GM19463 (cell line): ENCODE results near the gene TIAM2.

ENCODE experiments used
- ATAC-seq: cut with Tn5 transposase; IDR thresholded peaks from one replicate; pipeline ENCODE4 v1.9.1; 2021; ENCODE audit warnings: mild to moderate bottlenecking, moderate library complexity; ENCODE audit not compliant: unreplicated experiment

TIAM2 gene

GRCh38 chr6:155055729-155056128 lies 60.6 kb downstream of the TIAM2 start:
- ATAC-seq, result no peak

DNA sequence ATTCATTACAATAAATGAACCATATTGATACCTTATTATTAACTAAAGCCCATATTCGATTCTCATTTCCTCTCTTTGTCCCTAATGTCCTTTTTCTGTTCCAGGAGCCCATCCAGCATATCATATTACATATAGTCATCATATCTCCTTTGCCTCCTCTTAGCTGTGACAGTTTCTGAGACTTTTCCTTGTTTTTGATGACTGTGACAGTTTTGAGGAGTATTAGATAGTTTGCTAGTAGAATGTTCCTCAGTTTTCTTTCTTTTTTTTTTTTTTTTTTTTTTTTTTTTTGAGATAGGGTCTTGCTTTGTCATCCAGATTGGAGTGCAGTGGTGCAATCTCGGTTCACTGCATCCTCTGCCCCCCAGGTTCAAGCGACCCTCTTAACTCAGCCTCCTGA lies 61.6 kb downstream of the TIAM2 start:
- ATAC-seq, result no peak

DNA sequence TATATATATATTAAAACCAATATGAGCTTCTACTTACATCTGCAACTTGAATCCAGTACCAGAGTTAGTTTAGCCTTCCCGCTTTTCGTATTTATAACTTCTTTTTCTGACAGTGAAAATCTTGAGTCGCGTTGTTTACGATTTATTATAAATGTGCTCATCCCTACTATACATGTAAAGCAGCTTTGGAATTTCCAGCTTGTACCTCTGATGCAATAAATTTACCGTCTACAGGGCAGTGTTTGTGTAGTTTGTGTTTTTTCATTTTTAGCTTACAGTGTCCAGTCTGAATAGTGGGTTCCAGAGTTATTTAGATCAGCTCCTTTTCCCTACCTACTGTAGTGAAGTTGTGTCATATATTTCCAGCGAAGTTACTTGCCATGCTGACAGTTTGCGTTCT lies 66.3 kb downstream of the TIAM2 start:
- ATAC-seq, result no peak

GRCh38 chr6:155062866-155063341 lies 67.8 kb downstream of the TIAM2 start:
- no peak for ATAC-seq

DNA sequence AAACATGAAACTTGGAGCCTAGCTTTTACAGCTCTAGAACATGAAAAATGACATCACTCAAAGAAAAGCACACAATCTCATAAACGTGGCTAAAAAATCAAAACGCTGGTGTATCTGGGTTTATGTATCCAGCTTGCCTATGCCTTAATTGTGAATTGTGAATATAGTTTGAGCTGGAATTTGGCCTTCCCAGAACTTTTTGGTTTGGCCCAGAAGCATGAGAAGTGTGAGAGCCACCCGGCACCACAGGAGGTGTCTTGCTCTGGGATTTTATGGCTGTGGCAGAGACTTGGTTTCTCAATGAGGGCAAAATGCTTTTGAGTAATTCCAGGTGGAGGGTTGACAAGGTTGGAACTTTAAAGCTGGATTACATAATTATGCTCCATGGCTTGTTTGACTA lies 69.2 kb downstream of the TIAM2 start:
- no peak for ATAC-seq

DNA sequence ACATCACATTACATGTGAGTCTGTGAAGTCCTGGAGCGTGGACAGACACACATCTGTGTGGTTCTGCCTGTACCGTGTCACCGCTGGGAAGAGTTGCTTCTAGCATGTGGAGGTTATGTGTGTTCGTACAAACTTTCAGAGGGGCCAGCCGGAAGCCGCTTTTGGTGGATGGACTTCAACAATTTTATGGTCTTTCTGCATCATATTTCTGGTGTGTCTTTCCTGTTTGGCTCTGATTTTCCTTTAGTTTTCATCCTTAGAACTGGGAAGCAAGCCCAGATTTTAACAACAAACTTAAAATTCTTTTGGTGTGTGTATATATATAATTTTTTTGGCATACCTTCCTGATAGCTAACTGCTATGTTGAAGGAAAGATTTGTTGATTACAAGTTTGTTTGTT lies 71.2 kb downstream of the TIAM2 start:
- no peak for ATAC-seq

DNA sequence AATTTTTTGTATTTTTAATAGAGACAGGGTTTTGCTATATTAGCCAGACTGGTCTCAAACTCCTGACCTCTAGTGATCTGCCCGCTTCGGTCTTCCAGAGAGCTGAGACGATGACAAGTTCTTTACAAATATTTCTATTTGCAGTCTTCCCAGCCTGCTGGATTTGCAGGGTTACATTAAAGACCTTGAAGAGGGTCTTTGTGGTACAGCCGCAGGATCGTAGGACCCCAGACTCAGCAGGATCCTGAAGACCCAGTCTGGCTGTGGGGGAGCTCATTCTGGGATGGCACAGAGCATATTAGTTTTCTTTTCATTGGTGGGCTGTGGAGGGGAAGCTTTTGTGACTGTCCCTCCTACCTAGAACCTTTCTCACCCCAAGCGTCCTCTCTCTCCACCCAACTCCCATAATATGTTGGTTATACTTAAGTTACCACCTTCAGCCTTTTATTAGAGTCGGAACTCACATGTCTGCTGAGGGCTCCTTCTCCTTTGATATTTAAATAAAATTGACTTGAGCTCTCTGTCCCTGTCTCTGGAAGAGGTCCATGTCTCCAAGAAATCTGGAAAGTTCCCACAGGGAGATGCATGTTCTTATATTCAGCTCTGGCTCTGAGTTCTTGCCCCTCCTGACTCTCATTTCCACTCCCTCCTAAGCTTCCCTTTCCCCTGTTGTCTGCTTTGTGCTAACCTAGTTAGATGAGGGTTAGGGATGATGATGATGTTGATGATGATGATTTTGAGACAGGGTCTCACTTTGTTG lies 72.0 kb downstream of the TIAM2 start:
- no peak for ATAC-seq

GRCh38 chr6:155067956-155068615 lies 73.0 kb downstream of the TIAM2 start:
- ATAC-seq, result no peak

DNA sequence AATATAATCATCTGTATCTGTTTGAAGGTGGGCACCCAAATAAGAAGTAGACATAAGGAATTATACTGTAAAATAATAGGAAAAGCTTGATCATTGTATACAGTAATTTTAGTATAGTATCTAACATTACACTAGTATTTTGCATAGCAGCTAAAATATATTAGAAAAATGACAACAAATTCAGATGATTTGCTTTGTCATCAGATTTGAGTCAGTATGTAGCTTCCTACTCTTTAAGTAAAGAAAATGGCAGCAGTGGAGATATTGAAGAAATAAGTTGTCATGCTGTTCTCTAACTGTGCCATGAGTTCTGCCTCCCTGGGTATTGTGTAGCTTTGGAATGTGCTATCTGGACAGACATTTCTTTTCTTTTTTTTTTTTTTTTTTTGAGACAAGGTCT lies 74.4 kb downstream of the TIAM2 start:
- ATAC-seq, result no peak

- no peak for ATAC-seq
These were observed 81.0 kb downstream of the TIAM2 start for GRCh38 chr6:155075930-155076695.

DNA sequence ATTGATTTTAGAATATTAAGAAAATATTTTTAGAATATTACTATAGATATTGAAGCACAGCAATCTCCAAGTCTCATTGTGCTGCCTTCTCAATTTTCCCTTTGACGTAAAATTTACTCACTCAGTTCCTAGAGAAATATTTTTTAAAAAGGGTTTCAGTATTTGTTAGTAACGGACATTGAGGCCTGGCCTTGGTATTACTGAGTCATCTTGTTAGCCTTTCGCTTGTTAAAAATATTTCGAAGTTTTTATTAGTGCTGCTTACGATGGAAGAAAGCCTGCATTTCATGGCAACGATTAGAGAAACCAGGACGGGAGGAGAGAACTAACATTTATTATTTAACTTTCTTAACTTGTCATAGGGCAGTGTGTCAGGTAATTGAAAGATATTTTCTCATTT lies 82.2 kb downstream of the TIAM2 start:
- no peak for ATAC-seq

GRCh38 chr6:155077784-155078183 lies 82.7 kb downstream of the TIAM2 start:
- no peak for ATAC-seq

GRCh38 chr6:155078331-155078745 lies 83.2 kb downstream of the TIAM2 start:
- ATAC-seq, result no peak

DNA sequence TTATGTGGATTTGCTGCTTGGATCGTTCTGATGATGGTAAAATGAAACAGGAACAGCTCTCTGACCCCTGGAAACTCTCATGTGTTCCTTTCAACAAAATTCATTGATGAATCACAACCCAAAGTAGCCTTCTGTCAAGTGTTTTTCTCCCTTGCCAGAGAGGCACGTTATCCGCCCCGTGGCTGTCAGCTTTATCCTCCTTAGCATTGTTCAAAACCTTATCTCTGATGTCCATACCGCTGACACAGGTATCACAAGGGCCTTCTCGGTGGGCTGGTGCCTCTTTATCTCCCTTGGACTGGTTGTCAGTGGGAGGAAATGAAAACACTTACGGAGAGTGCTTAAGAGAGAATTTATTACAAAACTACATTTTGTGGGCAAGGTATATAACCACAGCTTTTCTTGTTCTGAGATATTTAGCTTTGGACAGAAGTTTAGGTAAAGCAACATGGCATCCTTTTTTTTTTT lies 84.9 kb downstream of the TIAM2 start:
- peak; percentile 60 for ATAC-seq

GRCh38 chr6:155080881-155081845 lies 86.0 kb downstream of the TIAM2 start:
- no peak for ATAC-seq

GRCh38 chr6:155084431-155085123 lies 89.5 kb downstream of the TIAM2 start:
- no peak for ATAC-seq

GRCh38 chr6:155085582-155086257 lies 90.6 kb downstream of the TIAM2 start:
- ATAC-seq, result no peak

GRCh38 chr6:155088856-155089255 lies 93.7 kb downstream of the TIAM2 start:
- peak; percentile 33 for ATAC-seq

GRCh38 chr6:155089746-155090145 lies 94.6 kb downstream of the TIAM2 start:
- ATAC-seq, result no peak
